Keratinocyte (primary cell): ENCODE results near the gene TRMT1. TPM values are rescaled to one million over a fixed set of nuclear protein-coding genes. Genes with fewer than 3 reads are reported as not detected.

Experiments used
- DNase-seq: peaks from one replicate; pipeline ENCODE4 v3.0.0-alpha.2; 2011; ENCODE audit warnings: low read depth, missing footprints, low spot score
- FAIRE-seq: peaks from 2 replicates; lab custom pipeline; 2011; peaks lifted over from hg19 to GRCh38; lab: Jason Lieb, UNC
- H2AFZ ChIP-seq: 2 replicates; pipeline ENCODE4 v1.6.0; 2012; ENCODE audit warnings: low read length, control low read depth, inconsistent platforms; ENCODE audit not compliant: control insufficient read depth
- H3K27ac ChIP-seq: 2 replicates; pipeline ENCODE4 v1.5.1; 2011; ENCODE audit warnings: low read length; ENCODE audit not compliant: control insufficient read depth, insufficient read depth
- H3K27me3 ChIP-seq: 3 replicates; pipeline ENCODE4 v1.6.0; 2011; ENCODE audit warnings: low read length; ENCODE audit not compliant: control insufficient read depth, insufficient read depth; ENCODE audit errors: extremely low read depth
- H3K36me3 ChIP-seq, 2 experiments: 2 replicates in 1 of 2; 3 replicates in 1 of 2; pipeline ENCODE4 v1.5.1; 2011; ENCODE audit warnings: low read length in 2 of 2, mild to moderate bottlenecking in 1 of 2; ENCODE audit not compliant: control insufficient read depth in 2 of 2, insufficient read depth in 2 of 2; ENCODE audit errors: extremely low read depth in 1 of 2
- H3K4me1 ChIP-seq: 3 replicates; pipeline ENCODE4 v1.5.1; 2011; ENCODE audit warnings: low read length; ENCODE audit not compliant: control insufficient read depth, insufficient read depth; ENCODE audit errors: extremely low read depth
- H3K4me2 ChIP-seq: 3 replicates; pipeline ENCODE4 v1.6.0; 2011; ENCODE audit warnings: low read depth, low read length; ENCODE audit not compliant: control insufficient read depth, insufficient read depth; ENCODE audit errors: extremely low read depth
- H3K4me3 ChIP-seq, 3 experiments: fragments of 200-600 bp in 1 of 3; sonication (generic) in 1 of 3; 2 replicates in 2 of 3; 3 replicates in 1 of 3; pipeline ENCODE4 v1.5.1; 2011 to 2016; ENCODE audit warnings: low read length in 3 of 3, mild to moderate bottlenecking in 3 of 3, control low read depth in 2 of 3, inconsistent platforms in 1 of 3, low read depth in 1 of 3, mixed read lengths in 1 of 3, mixed run types in 1 of 3, moderate library complexity in 1 of 3; ENCODE audit not compliant: control insufficient read depth in 2 of 3, insufficient read depth in 2 of 3; ENCODE audit errors: extremely low read depth in 1 of 3
- H3K79me2 ChIP-seq: 2 replicates; pipeline ENCODE4 v1.6.0; 2012; ENCODE audit warnings: low read length; ENCODE audit not compliant: control insufficient read depth, insufficient read depth
- H3K9ac ChIP-seq: 3 replicates; pipeline ENCODE4 v1.6.0; 2011; ENCODE audit warnings: low read length; ENCODE audit not compliant: control insufficient read depth, insufficient read depth; ENCODE audit errors: extremely low read depth
- H3K9me1 ChIP-seq: 3 replicates; pipeline ENCODE4 v1.6.0; 2011; ENCODE audit warnings: low read length; ENCODE audit not compliant: control insufficient read depth, insufficient read depth; ENCODE audit errors: extremely low read depth
- H3K9me3 ChIP-seq: 2 replicates; pipeline ENCODE4 v1.5.1; 2012; ENCODE audit warnings: low read depth, low read length; ENCODE audit not compliant: control insufficient read depth
- H4K20me1 ChIP-seq: 3 replicates; pipeline ENCODE4 v1.6.0; 2011; ENCODE audit warnings: low read length; ENCODE audit not compliant: control insufficient read depth, insufficient read depth; ENCODE audit errors: extremely low read depth
- CTCF ChIP-seq, 3 experiments: IDR thresholded peaks in 1 of 3; conservative IDR thresholded peaks in 1 of 3; optimal IDR thresholded peaks in 1 of 3; 2 replicates in 2 of 3; 3 replicates in 1 of 3; pipeline versions ENCODE3 to v1.5.1; 2011; ENCODE audit warnings: low read length in 3 of 3, mild to moderate bottlenecking in 3 of 3, moderate library complexity in 2 of 3, control low read depth in 1 of 3, inconsistent platforms in 1 of 3; ENCODE audit not compliant: insufficient read depth in 2 of 3; ENCODE audit errors: extremely low read depth in 1 of 3
- EZH2 ChIP-seq: IDR thresholded peaks from one replicate; pipeline ENCODE4 v1.6.1; 2012; ENCODE audit warnings: inconsistent platforms, mild to moderate bottlenecking, low read length, moderate library complexity
- dilution Hi-C: fragments of 300-500 bp; cut with MboI; formaldehyde crosslinking; loops from one replicate; pipeline ENCODE4 v1.7.0; 2020; ENCODE audit warnings: low sequenced_read_pairs; ENCODE audit not compliant: extremely low pct_ligation_motif_present
- polyA plus RNA-seq, 5 experiments: library from polyadenylated mRNA; depleted of rRNA in 3 of 5; stranded (reverse) in 3 of 5; stranded (forward) in 1 of 5; unstranded in 1 of 5; fragments of >200 nt; gene quantifications; 1 replicate in 1 of 5; 2 replicates in 3 of 5; 3 replicates in 1 of 5; pipeline versions ENCODE4 v1.2.1 to v1.2.3, GENCODE V29; 2011 to 2012; ENCODE audit warnings: missing spikeins in 2 of 5, low read depth in 1 of 5, low replicate concordance in 1 of 5

The TRMT1 gene
- polyA plus RNA-seq, 1 donor (not counting 4 experiments of a cell fraction or from before 2014, with no cell fraction given): 30.9 TPM

GRCh38 chr19:13097033-13097462 lies 19.5 kb downstream of the TRMT1 start:
- no peak for FAIRE-seq

GRCh38 chr19:13095934-13096927 lies 20.3 kb downstream of the TRMT1 start:
- no peaks in the 10 kb centered on the region for H4K20me1 ChIP-seq
- no peak overlapping the region for H3K27ac ChIP-seq
- dilution Hi-C loops: no loop called here
- no peak for TF ChIP-seq EZH2
- TF ChIP-seq CTCF (optimal IDR thresholded peaks at IDR 0.05 in 1 of 3, IDR thresholded peaks at IDR 0.05 in 1 of 3, conservative IDR thresholded peaks at IDR 0.05 in 1 of 3; ENCODE audit: extremely low read depth in 1 of 3, insufficient read depth in 2 of 3, low read length in 3 of 3): no peak
- DNase-seq: no peak
- H3K4me1 ChIP-seq: peaks cover 6% of the 10 kb centered on the region
- no peak for FAIRE-seq
- H3K9me3 ChIP-seq: no peaks in the 10 kb centered on the region
- no peaks in the 10 kb centered on the region for H3K27me3 ChIP-seq
- H3K9me1 ChIP-seq: no peaks in the 10 kb centered on the region
- no peak overlapping the region for H3K9ac ChIP-seq
- peaks cover 0 to 2% of the 10 kb centered on the region in 2 experiments for H3K36me3 ChIP-seq
- H2AFZ ChIP-seq: no peak overlapping the region
- no peaks in the 10 kb centered on the region for H3K79me2 ChIP-seq
- H3K4me3 ChIP-seq: no peak overlapping the region
- no peak overlapping the region for H3K4me2 ChIP-seq

More at GRCh38 chr19:13097033-13097462, 19.5 kb downstream of the TRMT1 start:
- TF ChIP-seq CTCF (optimal IDR thresholded peaks at IDR 0.05 in 1 of 3, IDR thresholded peaks at IDR 0.05 in 1 of 3, conservative IDR thresholded peaks at IDR 0.05 in 1 of 3; ENCODE audit: extremely low read depth in 1 of 3, insufficient read depth in 2 of 3, low read length in 3 of 3): no peak
- no peak for TF ChIP-seq EZH2
- Histone ChIP-seq H3K9me1 (no peaks in the 10 kb centered on the region), H3K27ac (no peak overlapping the region), H3K4me3 (no peak overlapping the region), H3K79me2 (no peaks in the 10 kb centered on the region), H3K4me2 (no peak overlapping the region), H4K20me1 (no peaks in the 10 kb centered on the region), H2AFZ (no peak overlapping the region), H3K9me3 (no peaks in the 10 kb centered on the region), H3K36me3 (peaks cover 0 to 2% of the 10 kb centered on the region in 2 experiments), H3K4me1 (peaks cover 6% of the 10 kb centered on the region), H3K9ac (no peak overlapping the region), H3K27me3 (no peaks in the 10 kb centered on the region)
- dilution Hi-C loops: no loop called here
- no peak for DNase-seq
